ENCODE results near the gene HLA-DMB.

Gene HLA-DMB

DNA sequence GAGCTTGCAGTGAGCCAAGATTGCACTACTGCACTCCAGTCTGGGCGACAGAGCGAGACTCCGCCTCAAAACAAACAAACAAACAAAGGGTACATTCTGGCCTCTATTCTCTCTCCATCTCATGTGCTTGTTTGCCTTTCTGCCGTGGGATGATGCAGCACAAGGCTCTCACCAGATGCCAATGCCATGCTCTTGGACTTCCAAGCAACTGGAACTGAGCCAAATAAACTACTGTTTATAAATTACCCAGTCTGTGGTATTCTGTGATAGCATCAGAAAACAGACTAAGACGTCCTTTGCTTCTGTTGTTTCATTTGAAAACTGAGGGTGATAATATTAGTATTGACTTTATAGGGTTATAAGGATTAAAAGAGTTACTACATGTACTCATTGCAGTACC lies 23.9 kb upstream of the HLA-DMB start:
- Mint-ChIP-seq H3K9me3 (no peaks in the 10 kb centered on the region), H3K36me3 (peaks cover 28% of the 10 kb centered on the region), H3K4me1 (peaks cover 65% of the 10 kb centered on the region), H3K4me3 (no peak overlapping the region), H3K27ac (no peak overlapping the region)
- ATAC-seq (no peak), DNase-seq (ENCODE audit: low spot score in 2 of 2) (no peak)

DNA sequence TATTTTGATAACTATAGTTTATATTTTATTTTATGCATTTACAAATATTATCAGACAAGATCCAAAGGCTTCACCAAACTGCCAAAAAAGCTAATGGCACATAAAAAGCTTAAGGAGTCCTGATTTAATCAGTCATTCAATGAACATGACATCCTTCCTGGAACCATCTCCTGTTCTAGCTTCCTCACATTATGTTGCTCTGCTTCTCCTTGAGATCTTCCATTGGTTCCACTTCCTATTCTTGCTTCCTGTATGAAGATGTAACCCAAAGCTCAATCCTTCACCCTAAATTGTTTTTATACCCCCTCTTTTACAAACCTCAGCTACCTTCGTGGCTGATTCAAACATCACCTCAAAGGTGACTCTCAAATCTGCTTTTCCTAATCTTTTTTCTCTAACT lies 23.0 kb upstream of the HLA-DMB start:
- DNase-seq (ENCODE audit: low spot score in 2 of 2) (no peak), ATAC-seq (no peak)
- no peaks in the 10 kb centered on the region for H3K9me3 Mint-ChIP-seq
- no peak overlapping the region for H3K27ac Mint-ChIP-seq
- H3K4me1 Mint-ChIP-seq = peaks cover 68% of the 10 kb centered on the region
- H3K36me3 Mint-ChIP-seq = peaks cover 19% of the 10 kb centered on the region
- H3K4me3 Mint-ChIP-seq = no peak overlapping the region

GRCh38 chr6:32962213-32962826 lies 21.5 kb upstream of the HLA-DMB start:
- H3K4me1 Mint-ChIP-seq = peaks cover 64% of the 10 kb centered on the region
- no peak overlapping the region for H3K4me3 Mint-ChIP-seq
- H3K9me3 Mint-ChIP-seq = no peaks in the 10 kb centered on the region
- no peak for ATAC-seq
- no peak overlapping the region for H3K27ac Mint-ChIP-seq
- no peak for DNase-seq (ENCODE audit: low spot score in 2 of 2)
- H3K36me3 Mint-ChIP-seq = peaks cover 6% of the 10 kb centered on the region

DNA sequence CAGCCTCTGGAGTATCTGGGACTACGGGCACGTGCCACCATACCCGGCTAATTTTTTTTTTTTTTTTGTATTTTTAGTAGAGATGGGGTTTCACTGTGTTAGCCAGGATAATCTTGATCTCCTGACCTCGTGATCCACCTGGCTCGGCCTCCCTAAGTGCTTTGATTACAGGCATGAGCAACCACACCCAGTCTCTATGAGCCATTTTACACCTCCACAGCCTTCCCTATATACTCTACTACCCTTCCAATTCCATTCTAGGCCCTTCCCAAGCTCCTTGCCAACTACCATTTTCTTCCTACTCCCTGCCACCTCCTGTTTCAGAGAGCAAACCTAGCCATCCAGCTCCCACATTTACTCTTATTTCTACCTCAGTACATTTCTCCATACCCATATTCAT lies 19.7 kb upstream of the HLA-DMB start:
- Mint-ChIP-seq H3K36me3 (no peaks in the 10 kb centered on the region), H3K4me3 (no peak overlapping the region), H3K27ac (no peak overlapping the region), H3K9me3 (no peaks in the 10 kb centered on the region), H3K4me1 (peaks cover 59% of the 10 kb centered on the region)
- ATAC-seq (no peak), DNase-seq (ENCODE audit: low spot score in 2 of 2) (no peak)

DNA sequence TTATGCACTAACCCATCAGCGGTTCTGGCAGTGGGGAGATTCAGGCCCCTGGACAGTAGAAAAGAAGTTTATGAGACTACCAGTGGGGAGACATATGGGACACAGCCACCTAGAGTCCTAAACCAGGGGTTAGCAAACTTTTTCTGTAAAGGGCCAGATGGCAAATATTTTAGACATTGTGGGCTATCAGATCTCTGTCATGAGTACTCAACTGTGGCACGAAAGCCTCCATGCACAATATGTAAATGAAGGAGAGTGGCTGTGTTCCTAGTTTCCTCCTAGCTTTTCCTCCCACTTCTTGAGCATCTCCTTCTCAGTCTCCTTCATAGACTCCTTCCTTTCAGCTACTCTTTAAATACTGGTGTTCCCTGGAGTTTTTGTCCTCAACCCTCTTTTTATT lies 15.3 kb upstream of the HLA-DMB start:
- no peak overlapping the region for H3K4me3 Mint-ChIP-seq
- ATAC-seq = no peak
- no peaks in the 10 kb centered on the region for H3K9me3 Mint-ChIP-seq
- H3K27ac Mint-ChIP-seq = no peak overlapping the region
- peaks cover 6% of the 10 kb centered on the region for H3K36me3 Mint-ChIP-seq
- peaks cover 59% of the 10 kb centered on the region for H3K4me1 Mint-ChIP-seq
- peak in 1 of 2 donors; percentile 32 for DNase-seq (ENCODE audit: low spot score in 2 of 2)

DNA sequence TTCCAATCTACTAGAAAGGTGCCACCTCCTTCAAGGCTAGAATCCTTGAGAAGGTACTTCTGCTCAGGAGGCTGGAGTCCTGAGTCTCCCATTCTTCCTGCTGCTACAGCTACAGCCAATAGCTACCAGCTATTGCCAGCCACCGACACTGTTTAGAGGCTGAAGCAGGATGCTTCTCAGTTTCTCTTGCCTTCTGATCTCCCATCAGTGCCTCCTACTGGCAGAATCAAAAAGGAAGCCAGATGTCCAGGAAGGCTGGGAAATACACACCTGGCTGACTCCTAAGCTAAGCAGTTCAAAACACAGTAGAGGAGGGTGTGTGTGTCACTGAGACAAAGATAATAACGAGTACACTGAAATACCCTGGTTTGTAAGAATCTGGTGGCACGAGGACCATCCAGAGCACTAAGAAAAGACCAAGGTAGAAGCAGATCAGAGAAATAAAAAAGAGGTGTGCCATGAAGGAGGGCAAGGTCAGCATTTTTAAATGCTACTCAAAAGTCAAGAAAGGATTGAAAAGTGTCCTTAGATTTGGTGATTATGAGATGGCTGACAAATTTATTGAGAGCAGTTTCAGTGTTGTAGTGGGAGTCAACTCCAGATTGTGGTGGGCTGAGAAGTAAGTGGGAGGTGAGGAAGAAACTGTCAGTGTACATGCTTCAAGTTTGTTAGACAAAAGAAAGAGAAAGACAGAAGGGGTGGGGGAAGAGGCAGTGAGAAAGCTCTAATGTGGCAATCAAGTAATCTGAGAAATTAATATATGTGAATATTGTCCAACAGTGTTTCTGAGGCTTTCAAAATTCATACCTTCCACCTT lies 14.4 kb upstream of the HLA-DMB start:
- ATAC-seq = peak; percentile 68
- peak overlapping the region; percentile 47 for H3K4me3 Mint-ChIP-seq
- no peaks in the 10 kb centered on the region for H3K9me3 Mint-ChIP-seq
- peak in 1 of 2 donors; percentile 61 for DNase-seq (ENCODE audit: low spot score in 2 of 2)
- H3K36me3 Mint-ChIP-seq = peaks cover 6% of the 10 kb centered on the region
- H3K27ac Mint-ChIP-seq = peak overlapping the region; percentile 6
- peaks cover 57% of the 10 kb centered on the region for H3K4me1 Mint-ChIP-seq

DNA sequence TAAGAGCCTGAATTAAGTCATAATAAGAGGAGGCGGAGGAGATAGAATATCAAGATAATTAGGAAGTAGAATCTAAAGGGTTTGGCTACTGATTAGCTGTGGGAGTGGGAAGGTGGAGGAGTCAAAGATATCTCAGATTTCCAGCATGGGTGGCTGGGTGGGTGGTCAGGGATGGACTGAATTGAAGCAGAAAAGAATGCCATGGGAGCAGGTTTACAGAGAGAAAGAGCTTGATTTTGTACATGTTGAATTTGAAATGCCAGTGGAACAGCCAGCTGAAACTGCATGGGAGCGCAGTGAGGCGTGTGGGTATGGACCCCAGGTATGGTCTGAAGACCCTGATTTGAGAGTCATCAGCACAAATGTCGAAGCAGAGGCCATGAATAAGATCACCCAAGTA lies 13.4 kb upstream of the HLA-DMB start:
- peak overlapping the region; percentile 89 for H3K27ac Mint-ChIP-seq
- peaks cover 62% of the 10 kb centered on the region for H3K4me1 Mint-ChIP-seq
- ATAC-seq = no peak
- no peaks in the 10 kb centered on the region for H3K9me3 Mint-ChIP-seq
- peak in 1 of 2 donors; percentile 43 for DNase-seq (ENCODE audit: low spot score in 2 of 2)
- peak overlapping the region; percentile 47 for H3K4me3 Mint-ChIP-seq
- peaks cover 6% of the 10 kb centered on the region for H3K36me3 Mint-ChIP-seq

- DNase-seq (ENCODE audit: low spot score in 2 of 2) = peak in 1 of 2 donors; percentile 39
- peak overlapping the region; percentile 77 for H3K4me3 Mint-ChIP-seq
- peaks cover 6% of the 10 kb centered on the region for H3K36me3 Mint-ChIP-seq
- H3K27ac Mint-ChIP-seq = peak overlapping the region; percentile 89
- no peaks in the 10 kb centered on the region for H3K9me3 Mint-ChIP-seq
- peaks cover 67% of the 10 kb centered on the region for H3K4me1 Mint-ChIP-seq
- ATAC-seq = no peak
Observed at GRCh38 chr6:32953775-32954174, 12.9 kb upstream of the HLA-DMB start.

DNA sequence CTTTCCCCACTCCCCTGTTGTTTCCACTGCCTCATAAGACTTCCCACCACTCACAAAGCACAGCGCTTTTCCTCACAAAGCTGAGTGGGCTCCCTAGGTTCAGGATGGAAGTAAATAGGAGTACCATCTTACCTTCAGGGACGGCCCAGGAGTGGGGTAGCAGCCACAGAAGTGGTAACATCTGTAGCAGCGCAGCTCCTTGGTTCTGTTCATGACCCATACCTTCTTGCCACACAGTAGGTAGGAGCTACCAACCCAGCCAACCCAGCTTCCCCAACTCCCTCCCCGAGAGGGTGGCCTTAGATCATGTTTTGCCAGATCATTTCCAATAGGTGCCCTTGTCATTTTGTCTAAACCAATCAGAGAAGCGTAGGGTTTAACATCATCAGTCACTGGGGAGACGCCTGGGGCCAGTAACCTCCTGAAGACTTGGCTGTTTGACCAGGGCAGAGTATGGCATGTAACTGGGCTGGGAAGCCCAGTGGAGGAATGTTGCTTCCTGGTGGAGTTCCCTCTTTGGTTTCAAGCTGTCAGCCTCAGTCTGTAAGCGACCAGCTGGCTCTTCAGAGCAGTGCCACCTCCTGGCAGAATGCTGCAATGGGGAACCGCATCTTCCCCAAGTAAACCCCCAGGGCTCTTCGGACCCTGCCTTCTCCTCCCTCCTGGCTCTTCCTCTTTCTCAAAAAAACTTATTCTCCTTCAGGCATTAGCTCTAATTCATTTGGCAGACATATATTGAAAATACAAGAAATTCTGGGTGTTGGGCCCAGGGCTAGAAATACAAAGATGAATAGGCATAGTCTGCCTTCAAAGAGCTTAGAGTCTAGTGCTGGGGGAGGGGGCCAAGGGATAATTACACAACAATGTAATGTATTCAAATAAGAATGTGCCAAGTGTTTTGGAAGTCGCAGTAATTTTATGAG lies 12.2 kb upstream of the HLA-DMB start, which contains the start of gene HLA-DMA:
Gene HLA-DMA (minus strand): TSS at position 281 of the 923 bp plus-strand sequence. CDS start 61 bp downstream, at position 220.
- Mint-ChIP-seq H3K27ac (peak within 1 kb of the TSS; percentile 89), H3K4me3 (peak within 1 kb of the TSS; percentile 77), H3K36me3 (peaks cover 6% of the 10 kb centered on the region), H3K4me1 (peaks cover 67% of the 10 kb centered on the region), H3K9me3 (no peaks in the 10 kb centered on the region)
- ATAC-seq (peak; percentile 96), DNase-seq (ENCODE audit: low spot score in 2 of 2) (peak; percentile 61 to 90)

- Mint-ChIP-seq H3K36me3 (peaks cover 6% of the 10 kb centered on the region), H3K4me1 (peaks cover 66% of the 10 kb centered on the region), H3K4me3 (peak overlapping the region; percentile 16)
Observed at GRCh38 chr6:32950449-32950848, 9.6 kb upstream of the HLA-DMB start.

DNA sequence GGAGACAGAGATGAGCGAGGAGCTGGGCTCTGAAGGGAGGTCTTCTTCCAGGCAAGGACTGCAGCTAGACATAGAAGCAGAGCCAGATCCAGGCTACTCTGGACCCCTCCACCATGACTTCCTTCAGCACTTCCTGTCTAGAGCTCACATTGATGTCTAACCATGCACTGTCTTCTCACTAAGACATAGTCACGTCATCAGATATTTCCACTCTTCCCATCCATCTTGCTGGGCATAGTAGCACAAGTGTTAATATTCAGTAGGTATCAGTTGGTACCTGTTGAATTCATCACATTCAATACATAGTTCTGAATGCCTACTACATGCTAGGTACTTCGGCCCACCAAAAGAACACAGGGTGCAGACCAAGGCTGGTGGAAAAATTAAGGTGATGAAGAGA lies 9.2 kb upstream of the HLA-DMB start:
- peaks cover 6% of the 10 kb centered on the region for H3K36me3 Mint-ChIP-seq
- peak overlapping the region; percentile 26 for H3K27ac Mint-ChIP-seq
- H3K9me3 Mint-ChIP-seq = no peaks in the 10 kb centered on the region
- H3K4me1 Mint-ChIP-seq = peaks cover 66% of the 10 kb centered on the region
- H3K4me3 Mint-ChIP-seq = peak overlapping the region; percentile 16
- DNase-seq (ENCODE audit: low spot score in 2 of 2) (no peak), ATAC-seq (no peak)

More at GRCh38 chr6:32950449-32950848, 9.6 kb upstream of the HLA-DMB start:
- DNase-seq (ENCODE audit: low spot score in 2 of 2) (no peak), ATAC-seq (no peak)
- peak overlapping the region; percentile 26 for H3K27ac Mint-ChIP-seq
- H3K9me3 Mint-ChIP-seq = no peaks in the 10 kb centered on the region

DNA sequence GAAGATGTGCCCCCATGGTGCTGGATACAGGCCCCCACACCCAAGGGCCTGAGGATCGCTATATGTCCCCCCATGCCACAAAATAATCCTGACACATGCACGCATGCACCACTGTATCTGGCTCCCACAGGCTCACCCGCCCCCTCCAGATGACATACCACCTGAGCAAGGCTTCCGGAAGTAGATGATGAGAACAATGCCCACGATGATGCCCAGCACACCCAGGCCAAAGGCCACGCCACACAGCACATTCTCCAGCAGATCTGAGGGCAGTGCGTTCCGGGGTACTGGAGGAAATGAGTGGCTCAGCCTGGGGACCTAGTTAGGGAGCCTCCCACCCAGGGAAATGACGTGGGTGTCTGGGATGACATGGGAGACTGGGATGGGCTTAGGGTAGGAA lies 8.3 kb upstream of the HLA-DMB start:
- peaks cover 13% of the 10 kb centered on the region for H3K36me3 Mint-ChIP-seq
- peak overlapping the region; percentile 26 for H3K27ac Mint-ChIP-seq
- H3K9me3 Mint-ChIP-seq = no peaks in the 10 kb centered on the region
- DNase-seq (ENCODE audit: low spot score in 2 of 2) (no peak), ATAC-seq (no peak)
- H3K4me1 Mint-ChIP-seq = peaks cover 66% of the 10 kb centered on the region
- no peak overlapping the region for H3K4me3 Mint-ChIP-seq

- DNase-seq (ENCODE audit: low spot score in 2 of 2) = no peak
- H3K36me3 Mint-ChIP-seq = peaks cover 11% of the 10 kb centered on the region
- H3K27ac Mint-ChIP-seq = no peak overlapping the region
- no peak overlapping the region for H3K4me3 Mint-ChIP-seq
- ATAC-seq = no peak
- peaks cover 66% of the 10 kb centered on the region for H3K4me1 Mint-ChIP-seq
- no peaks in the 10 kb centered on the region for H3K9me3 Mint-ChIP-seq
Observed at GRCh38 chr6:32947552-32948465, 7.0 kb upstream of the HLA-DMB start.

GRCh38 chr6:32946893-32947292 lies 6.1 kb upstream of the HLA-DMB start:
- no peak overlapping the region for H3K4me3 Mint-ChIP-seq
- H3K9me3 Mint-ChIP-seq = no peaks in the 10 kb centered on the region
- H3K4me1 Mint-ChIP-seq = peaks cover 68% of the 10 kb centered on the region
- no peak overlapping the region for H3K27ac Mint-ChIP-seq
- no peak for DNase-seq (ENCODE audit: low spot score in 2 of 2)
- peaks cover 9% of the 10 kb centered on the region for H3K36me3 Mint-ChIP-seq
- ATAC-seq = no peak
